ENCODE results near the gene ACOT8. TPM values are rescaled to one million over a fixed set of nuclear protein-coding genes. Genes with fewer than 3 reads are reported as not detected.

ACOT8 gene
- polyA plus RNA-seq, 3 donors, result 40.9 to 52.4 (median 44.6) TPM

DNA sequence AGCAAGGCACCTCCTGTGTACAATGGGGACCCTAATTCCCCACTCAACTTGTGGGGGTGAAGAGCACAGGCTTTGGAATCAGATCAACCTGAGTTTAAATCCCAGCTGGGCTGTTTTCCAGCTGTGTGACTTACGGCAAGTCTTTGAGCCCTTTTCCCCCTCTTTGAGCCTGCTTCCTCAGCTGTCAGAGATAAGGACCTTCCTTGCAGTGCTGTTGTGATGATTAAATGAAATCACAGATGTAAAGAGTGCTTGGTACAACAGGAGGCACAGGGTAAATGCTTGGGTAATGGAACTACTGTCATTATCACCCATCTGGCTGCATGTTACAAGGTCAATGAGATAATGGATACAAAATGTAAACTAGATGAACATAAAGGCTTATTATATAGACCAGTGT lies 20.4 kb downstream of the ACOT8 start:
- 80% methylated on average over 1 of the region's 1 CpG for WGBS (ENCODE audit: insufficient coverage)
- Histone ChIP-seq H3K4me1 (ENCODE audit: control insufficient read depth in 1 of 2, insufficient read depth in 2 of 2, low read length in 2 of 2) (peaks cover 45 to 50% of the 10 kb centered on the region in 2 donors), H3K4me3 (replicated peaks in 1 of 3; ENCODE audit: low read depth in 2 of 3, low read length in 3 of 3) (no peak overlapping the region), H2AFZ (ENCODE audit: insufficient read depth, low read depth, low read length, poor library complexity, severe bottlenecking) (no peak overlapping the region), H3K27ac (ENCODE audit: low read depth in 1 of 2, low read length in 2 of 2) (no peak overlapping the region), H4K20me1 (ENCODE audit: insufficient read depth, low read length) (peaks cover 13% of the 10 kb centered on the region), H3K27me3 (ENCODE audit: control insufficient read depth in 2 of 2, insufficient read depth in 2 of 2, low read length in 2 of 2) (no peaks in the 10 kb centered on the region), H3K36me3 (replicated peaks in 1 of 2; ENCODE audit: control insufficient read depth in 1 of 2, insufficient read depth in 2 of 2, low read length in 2 of 2) (peaks cover 19 to 47% of the 10 kb centered on the region in 2 donors), H3K4me2 (replicated peaks; ENCODE audit: extremely low read depth, low read length, poor library complexity, severe bottlenecking) (no peak overlapping the region), H3K9me3 (replicated peaks in 1 of 2; ENCODE audit: control insufficient read depth in 1 of 2, insufficient read depth in 1 of 2, low read length in 2 of 2) (no peaks in the 10 kb centered on the region), H3K9ac (ENCODE audit: insufficient read depth, low read length, poor library complexity, severe bottlenecking) (no peak overlapping the region), H3K79me2 (ENCODE audit: insufficient read depth, low read length) (peaks cover 14% of the 10 kb centered on the region)
- peaks cover 0 to 1% (median 0%) of the 10 kb centered on the region in 7 donors for H3K9me3 Mint-ChIP-seq
- H3K36me3 Mint-ChIP-seq, result peaks cover 27 to 62% of the 10 kb centered on the region in 2 donors
- H3K4me1 Mint-ChIP-seq, result peaks cover 43% of the 10 kb centered on the region
- intact Hi-C loops (cut with micrococcal nuclease), result no loop called here
- TF ChIP-seq, protein P1, sequence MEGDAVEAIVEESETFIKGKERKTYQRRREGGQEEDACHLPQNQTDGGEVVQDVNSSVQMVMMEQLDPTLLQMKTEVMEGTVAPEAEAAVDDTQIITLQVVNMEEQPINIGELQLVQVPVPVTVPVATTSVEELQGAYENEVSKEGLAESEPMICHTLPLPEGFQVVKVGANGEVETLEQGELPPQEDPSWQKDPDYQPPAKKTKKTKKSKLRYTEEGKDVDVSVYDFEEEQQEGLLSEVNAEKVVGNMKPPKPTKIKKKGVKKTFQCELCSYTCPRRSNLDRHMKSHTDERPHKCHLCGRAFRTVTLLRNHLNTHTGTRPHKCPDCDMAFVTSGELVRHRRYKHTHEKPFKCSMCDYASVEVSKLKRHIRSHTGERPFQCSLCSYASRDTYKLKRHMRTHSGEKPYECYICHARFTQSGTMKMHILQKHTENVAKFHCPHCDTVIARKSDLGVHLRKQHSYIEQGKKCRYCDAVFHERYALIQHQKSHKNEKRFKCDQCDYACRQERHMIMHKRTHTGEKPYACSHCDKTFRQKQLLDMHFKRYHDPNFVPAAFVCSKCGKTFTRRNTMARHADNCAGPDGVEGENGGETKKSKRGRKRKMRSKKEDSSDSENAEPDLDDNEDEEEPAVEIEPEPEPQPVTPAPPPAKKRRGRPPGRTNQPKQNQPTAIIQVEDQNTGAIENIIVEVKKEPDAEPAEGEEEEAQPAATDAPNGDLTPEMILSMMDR (IDR thresholded peaks at IDR 0.05), result no peak
- H3K27ac Mint-ChIP-seq, result peak overlapping the region in 1 of 7 donors; percentile 42
- H3K4me3 Mint-ChIP-seq, result no peak overlapping the region
- no peak for DNase-seq
- H3K27me3 Mint-ChIP-seq (ENCODE audit: low read depth in 3 of 3), result no peaks in the 10 kb centered on the region

DNA sequence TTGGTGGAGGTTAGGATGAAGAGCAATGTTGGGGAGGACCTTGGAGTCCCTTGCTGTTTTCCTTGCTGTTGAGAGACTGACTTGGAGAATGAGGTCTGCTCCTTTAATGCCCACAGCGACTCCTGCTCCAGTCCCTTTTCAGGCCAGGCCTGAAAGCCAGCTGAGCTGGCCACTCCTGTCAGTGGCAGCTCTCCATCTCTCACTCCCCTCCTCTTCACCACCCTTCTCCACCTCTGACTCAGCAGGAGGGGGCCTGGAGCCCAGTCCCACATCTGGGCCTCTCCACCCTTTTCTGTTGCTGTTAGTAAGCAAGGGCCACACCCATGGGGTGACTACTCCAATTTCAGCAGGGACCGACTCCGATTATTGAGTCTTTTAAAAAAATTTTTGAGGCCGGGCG lies 21.4 kb downstream of the ACOT8 start:
- intact Hi-C loops (cut with micrococcal nuclease), result no loop called here
- no peaks in the 10 kb centered on the region for H3K27me3 Mint-ChIP-seq (ENCODE audit: low read depth in 3 of 3)
- peaks cover 50% of the 10 kb centered on the region for H3K4me1 Mint-ChIP-seq
- peaks cover 21 to 52% of the 10 kb centered on the region in 2 donors for H3K36me3 Mint-ChIP-seq
- DNase-seq, result peak in 1 of 3 donors; percentile 40
- Histone ChIP-seq H3K36me3 (replicated peaks in 1 of 2; ENCODE audit: control insufficient read depth in 1 of 2, insufficient read depth in 2 of 2, low read length in 2 of 2) (peaks cover 11 to 36% of the 10 kb centered on the region in 2 donors), H3K9ac (ENCODE audit: insufficient read depth, low read length, poor library complexity, severe bottlenecking) (no peak overlapping the region), H2AFZ (ENCODE audit: insufficient read depth, low read depth, low read length, poor library complexity, severe bottlenecking) (no peak overlapping the region), H3K4me2 (replicated peaks; ENCODE audit: extremely low read depth, low read length, poor library complexity, severe bottlenecking) (peak overlapping the region; percentile 92), H3K27me3 (ENCODE audit: control insufficient read depth in 2 of 2, insufficient read depth in 2 of 2, low read length in 2 of 2) (no peaks in the 10 kb centered on the region), H3K79me2 (ENCODE audit: insufficient read depth, low read length) (peaks cover 14% of the 10 kb centered on the region), H3K4me3 (replicated peaks in 1 of 3; ENCODE audit: low read depth in 2 of 3, low read length in 3 of 3) (peak overlapping the region in 1 of 3 experiments; percentile 84), H3K9me3 (replicated peaks in 1 of 2; ENCODE audit: control insufficient read depth in 1 of 2, insufficient read depth in 1 of 2, low read length in 2 of 2) (no peaks in the 10 kb centered on the region), H4K20me1 (ENCODE audit: insufficient read depth, low read length) (peaks cover 3% of the 10 kb centered on the region), H3K4me1 (ENCODE audit: control insufficient read depth in 1 of 2, insufficient read depth in 2 of 2, low read length in 2 of 2) (peaks cover 49 to 56% of the 10 kb centered on the region in 2 donors), H3K27ac (ENCODE audit: low read depth in 1 of 2, low read length in 2 of 2) (peak overlapping the region; percentile 29 to 82)
- TF ChIP-seq, protein P1 (IDR thresholded peaks at IDR 0.05), result no peak
- peaks cover 0 to 1% (median 0%) of the 10 kb centered on the region in 7 donors for H3K9me3 Mint-ChIP-seq
- 84% methylated on average over 4 of the region's 5 CpGs for WGBS (ENCODE audit: insufficient coverage)
- H3K27ac Mint-ChIP-seq, result peak overlapping the region in 6 of 7 donors; percentile 28 to 85 (median 79)
- peak overlapping the region in 1 of 2 donors; percentile 54 for H3K4me3 Mint-ChIP-seq

Measured in CD14-positive monocyte (primary cell).